GF-D8 (cell line): ENCODE measurements around the gene CD177.
"Not testable (repeated sequence)": the region's sequence is repeated elsewhere in the genome, so short reads cannot be mapped to it uniquely, and the experiment has no call there.

Source experiments
- DNase-seq: peaks from one replicate; lab custom pipeline; 2025; lab: John Stamatoyannopoulos, UW

The CD177 gene

GRCh38 chr19:43353606-43354304 is at the start of gene CD177:
Gene CD177 (plus strand): TSS chr19:43353686. CDS start chr19:43353715, 29 bp downstream.
- DNase-seq = no peak

- DNase-seq = no peak
Observed at GRCh38 chr19:43305642-43306041, 47.8 kb upstream of the CD177 start.

GRCh38 chr19:43306097-43306496 is 47.4 kb upstream of the CD177 start:
- no peak for DNase-seq

- DNase-seq = no peak
Observed at GRCh38 chr19:43308244-43308815, 45.2 kb upstream of the CD177 start.

GRCh38 chr19:43309466-43309865 is 44.0 kb upstream of the CD177 start:
- DNase-seq = no peak

GRCh38 chr19:43310221-43310620 is 43.3 kb upstream of the CD177 start:
- DNase-seq = no peak

GRCh38 chr19:43311256-43311655 is 42.2 kb upstream of the CD177 start:
- DNase-seq = no peak

- DNase-seq = no peak
Observed at GRCh38 chr19:43311706-43312105, 41.8 kb upstream of the CD177 start.

GRCh38 chr19:43313711-43314495 is 39.6 kb upstream of the CD177 start:
- DNase-seq = no peak

GRCh38 chr19:43315851-43316250 is 37.6 kb upstream of the CD177 start:
- no peak for DNase-seq

GRCh38 chr19:43316591-43317319 is 36.7 kb upstream of the CD177 start:
- DNase-seq = no peak

- no peak for DNase-seq
Observed at GRCh38 chr19:43318203-43318602, 35.3 kb upstream of the CD177 start.

GRCh38 chr19:43318796-43319314 is 34.6 kb upstream of the CD177 start:
- DNase-seq = no peak

GRCh38 chr19:43320546-43320945 is 32.9 kb upstream of the CD177 start:
- no peak for DNase-seq

GRCh38 chr19:43326761-43327160 is 26.7 kb upstream of the CD177 start:
- DNase-seq = not testable (repeated sequence)

- not testable (repeated sequence) for DNase-seq
Observed at GRCh38 chr19:43328561-43328960, 24.9 kb upstream of the CD177 start.

- DNase-seq = not testable (repeated sequence)
Observed at GRCh38 chr19:43329049-43329448, 24.4 kb upstream of the CD177 start.

GRCh38 chr19:43329989-43330388 is 23.5 kb upstream of the CD177 start:
- DNase-seq = no peak

- DNase-seq = no peak
Observed at GRCh38 chr19:43330726-43331434, 22.6 kb upstream of the CD177 start.

- no peak for DNase-seq
Observed at GRCh38 chr19:43331435-43332010, 22.0 kb upstream of the CD177 start.
